Upper lobe of right lung (tissue), 1 donor: Measurements from ENCODE around the gene SALL1. TPM values are rescaled to one million over a fixed set of nuclear protein-coding genes. Genes with fewer than 3 reads are reported as not detected.

Source experiments
- ATAC-seq: fragments of 200-7000 bp; cut with Tn5 transposase; one replicate; pipeline ENCODE4 v1.9.1; 2020; ENCODE audit warnings: mild to moderate bottlenecking, moderate library complexity
- DNase-seq: peaks from one replicate; pipeline ENCODE4 v3.0.0-alpha.2; 2020
- H3K27ac ChIP-seq: fragments of 200-600 bp; one replicate; pipeline ENCODE4 v1.8.0; 2022
- H3K27me3 ChIP-seq: fragments of 200-600 bp; one replicate; pipeline ENCODE4 v1.8.0; 2022; ENCODE audit warnings: mild to moderate bottlenecking
- H3K36me3 ChIP-seq: fragments of 200-600 bp; one replicate; pipeline ENCODE4 v1.8.0; 2022
- H3K4me1 ChIP-seq: fragments of 200-600 bp; one replicate; pipeline ENCODE4 v1.8.0; 2022
- H3K4me3 ChIP-seq: fragments of 200-600 bp; one replicate; pipeline ENCODE4 v1.8.0; 2022; ENCODE audit warnings: mild to moderate bottlenecking
- H3K9me3 ChIP-seq: fragments of 200-600 bp; one replicate; pipeline ENCODE4 v1.8.0; 2022
- intact Hi-C: fragments of 100-400 bp; cut with DNase I; formaldehyde crosslinking; loops from one replicate; pipeline ENCODE4 v1.11.0; 2022
- total RNA-seq: library from RNA; stranded (reverse); fragmentation: NEBNext Ultra II Directional; extraction: Animal tissue kit (Norgen Biotek cat#: 25700); gene quantifications from one replicate; pipeline ENCODE4 v1.2.1, GENCODE V29; 2021
- TF ChIP-seq, protein P1 (sequence below): fragments of 200-600 bp; IDR thresholded peaks from one replicate; pipeline ENCODE4 v1.8.0; 2022; ENCODE audit warnings: antibody characterized with exemption
- donor health status: DM: no; HTN: yes; CAD: no; lungs with severe emphysema.

SALL1 gene
- total RNA-seq, 1 donor from 2014 or later = not detected

DNA sequence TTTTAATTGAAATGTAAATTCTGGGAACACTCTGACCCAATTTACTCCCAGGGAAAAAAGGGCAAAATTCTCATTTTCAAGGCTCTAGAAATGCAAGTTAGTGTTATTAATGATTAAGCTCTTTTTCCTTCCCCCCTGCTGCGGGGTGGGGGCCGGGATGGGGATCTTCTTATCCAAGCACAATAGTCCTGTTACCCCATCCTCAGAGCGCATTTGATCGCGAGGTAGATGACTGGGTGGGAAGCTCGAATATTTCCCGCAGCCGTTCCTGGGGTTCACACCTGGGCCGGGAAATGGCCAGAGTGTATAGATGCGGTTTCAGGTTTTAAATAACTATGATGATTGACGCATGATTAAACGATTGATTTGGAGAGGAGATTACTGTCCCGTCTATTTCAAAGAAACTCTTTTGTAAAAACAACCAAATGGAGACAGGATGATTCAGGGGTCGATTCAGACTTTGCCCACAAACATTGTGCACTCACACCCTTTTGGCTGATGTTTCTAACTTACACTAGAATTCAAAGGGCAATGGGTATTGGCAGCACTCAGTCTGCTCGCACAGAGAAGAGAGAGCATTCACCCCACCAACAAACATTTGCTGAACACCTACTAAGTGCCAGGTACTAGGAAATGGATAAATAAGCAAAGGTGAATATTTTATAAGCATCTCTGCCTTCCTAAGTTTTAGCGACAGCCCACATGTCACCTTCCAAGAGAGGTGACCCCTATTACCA is 55.0 kb downstream of the SALL1 start:
- TF ChIP-seq, protein P1, sequence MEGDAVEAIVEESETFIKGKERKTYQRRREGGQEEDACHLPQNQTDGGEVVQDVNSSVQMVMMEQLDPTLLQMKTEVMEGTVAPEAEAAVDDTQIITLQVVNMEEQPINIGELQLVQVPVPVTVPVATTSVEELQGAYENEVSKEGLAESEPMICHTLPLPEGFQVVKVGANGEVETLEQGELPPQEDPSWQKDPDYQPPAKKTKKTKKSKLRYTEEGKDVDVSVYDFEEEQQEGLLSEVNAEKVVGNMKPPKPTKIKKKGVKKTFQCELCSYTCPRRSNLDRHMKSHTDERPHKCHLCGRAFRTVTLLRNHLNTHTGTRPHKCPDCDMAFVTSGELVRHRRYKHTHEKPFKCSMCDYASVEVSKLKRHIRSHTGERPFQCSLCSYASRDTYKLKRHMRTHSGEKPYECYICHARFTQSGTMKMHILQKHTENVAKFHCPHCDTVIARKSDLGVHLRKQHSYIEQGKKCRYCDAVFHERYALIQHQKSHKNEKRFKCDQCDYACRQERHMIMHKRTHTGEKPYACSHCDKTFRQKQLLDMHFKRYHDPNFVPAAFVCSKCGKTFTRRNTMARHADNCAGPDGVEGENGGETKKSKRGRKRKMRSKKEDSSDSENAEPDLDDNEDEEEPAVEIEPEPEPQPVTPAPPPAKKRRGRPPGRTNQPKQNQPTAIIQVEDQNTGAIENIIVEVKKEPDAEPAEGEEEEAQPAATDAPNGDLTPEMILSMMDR = no peak
- H3K27me3 ChIP-seq = peaks cover 7% of the 10 kb centered on the region
- H3K4me3 ChIP-seq = no peak overlapping the region
- H3K4me1 ChIP-seq = no peaks in the 10 kb centered on the region
- intact Hi-C loops = no loop called here
- no peaks in the 10 kb centered on the region for H3K9me3 ChIP-seq
- no peak overlapping the region for H3K27ac ChIP-seq
- ATAC-seq (no peak), DNase-seq (no peak)
- no peaks in the 10 kb centered on the region for H3K36me3 ChIP-seq

DNA sequence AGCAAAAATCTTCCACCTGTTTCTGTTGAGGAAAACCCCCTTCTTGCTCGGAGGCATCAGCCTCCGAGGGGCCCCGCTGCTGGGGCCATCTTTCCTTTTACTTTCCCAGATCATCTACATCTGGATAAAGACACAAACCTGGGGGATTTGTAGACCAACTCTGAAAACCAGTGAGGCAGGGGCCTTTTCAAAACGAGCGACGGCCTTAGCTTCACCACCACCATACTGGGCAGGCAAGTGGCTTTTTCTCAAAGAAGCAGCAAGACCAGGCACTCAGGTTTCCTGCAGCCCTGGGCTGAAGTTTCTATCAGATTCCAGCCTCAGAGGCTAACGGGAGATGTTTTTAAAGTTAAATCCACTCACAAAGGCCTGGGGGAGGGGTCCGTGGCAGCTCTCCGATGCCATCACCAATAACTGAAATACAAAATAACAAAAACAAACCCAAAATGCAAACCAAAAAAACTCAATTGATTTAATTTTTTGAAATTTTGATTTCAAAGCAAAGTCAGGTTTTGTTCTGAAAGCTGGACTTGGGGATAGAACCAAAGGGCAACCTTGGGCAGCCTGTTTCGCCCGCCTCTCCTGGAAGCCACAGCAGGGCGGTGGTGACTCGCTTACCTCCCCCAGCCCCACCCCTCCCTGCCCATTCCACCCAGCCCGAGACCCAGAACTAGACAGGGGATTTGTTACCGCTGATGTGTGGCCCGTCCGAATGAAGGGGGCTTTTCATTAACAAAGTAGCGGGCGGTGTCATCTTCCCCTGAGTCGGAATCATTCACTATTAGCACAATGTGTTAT is 55.8 kb downstream of the SALL1 start:
- H3K27ac ChIP-seq = no peak overlapping the region
- no peaks in the 10 kb centered on the region for H3K9me3 ChIP-seq
- no peaks in the 10 kb centered on the region for H3K36me3 ChIP-seq
- ATAC-seq (no peak), DNase-seq (no peak)
- no peak overlapping the region for H3K4me3 ChIP-seq
- intact Hi-C loops = no loop called here
- TF ChIP-seq, protein P1 = no peak
- no peaks in the 10 kb centered on the region for H3K4me1 ChIP-seq
- H3K27me3 ChIP-seq = peaks cover 7% of the 10 kb centered on the region

DNA sequence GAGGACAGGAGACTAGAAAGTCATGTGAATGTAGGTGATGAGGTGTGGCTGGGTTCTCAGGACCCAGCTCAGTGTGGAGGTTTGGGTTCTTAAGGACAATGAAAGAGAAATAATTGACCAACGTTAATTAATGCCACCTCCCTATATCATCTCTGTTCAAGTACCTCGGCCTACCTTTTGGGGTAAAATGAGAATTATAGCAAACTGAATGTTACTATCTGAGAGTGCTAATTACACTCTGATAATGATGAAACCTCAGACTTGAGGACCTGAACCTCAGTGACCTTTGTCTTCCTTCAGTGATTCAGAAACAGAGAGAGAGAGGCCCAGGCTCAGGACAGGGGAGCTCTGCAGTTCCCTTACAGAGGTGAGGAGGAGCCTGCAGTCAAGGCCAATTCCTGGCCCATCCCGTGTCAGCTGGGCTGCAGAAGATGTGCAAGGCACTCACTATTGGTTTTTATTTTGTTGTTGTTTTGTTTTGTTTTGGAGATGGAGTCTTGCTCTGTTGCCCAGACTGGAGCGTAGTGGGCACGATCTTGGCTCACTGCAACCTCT is 57.3 kb downstream of the SALL1 start:
- ATAC-seq (no peak), DNase-seq (no peak)
- Histone ChIP-seq H3K36me3 (no peaks in the 10 kb centered on the region), H3K4me3 (no peak overlapping the region), H3K9me3 (no peaks in the 10 kb centered on the region), H3K4me1 (no peaks in the 10 kb centered on the region), H3K27me3 (peaks cover 7% of the 10 kb centered on the region), H3K27ac (no peak overlapping the region)
- intact Hi-C loops = no loop called here
- TF ChIP-seq, protein P1 = no peak
